NCI-H2029 (cell line): ENCODE data around the gene CCDC77.
"Not testable (repeated sequence)": the region's sequence is repeated elsewhere in the genome, so short reads cannot be mapped to it uniquely, and the experiment has no call there.

Experiments used
- DNase-seq: peaks from one replicate; lab custom pipeline; 2025; lab: John Stamatoyannopoulos, UW

CCDC77 gene

GRCh38 chr12:401235-402028 lies at the start of gene CCDC77:
CCDC77 (plus strand) TSS chr12:401644; CDS start chr12:409384, 7,740 bp downstream.
- no peak for DNase-seq

GRCh38 chr12:356276-356988 lies 45.0 kb upstream of the CCDC77 start:
- DNase-seq = no peak

- DNase-seq = no peak
Measured at GRCh38 chr12:359091-359490, 42.4 kb upstream of the CCDC77 start.

GRCh38 chr12:366820-367219 lies 34.6 kb upstream of the CCDC77 start:
- no peak for DNase-seq

- no peak for DNase-seq
Measured at GRCh38 chr12:367972-368371, 33.5 kb upstream of the CCDC77 start.

GRCh38 chr12:370739-371485 lies 30.5 kb upstream of the CCDC77 start:
- not testable (repeated sequence) for DNase-seq

- no peak for DNase-seq
Measured at GRCh38 chr12:386651-387050, 14.8 kb upstream of the CCDC77 start.

GRCh38 chr12:388012-388411 lies 13.4 kb upstream of the CCDC77 start:
- no peak for DNase-seq

- DNase-seq = no peak
Measured at GRCh38 chr12:388541-389141, 12.8 kb upstream of the CCDC77 start.

DNA sequence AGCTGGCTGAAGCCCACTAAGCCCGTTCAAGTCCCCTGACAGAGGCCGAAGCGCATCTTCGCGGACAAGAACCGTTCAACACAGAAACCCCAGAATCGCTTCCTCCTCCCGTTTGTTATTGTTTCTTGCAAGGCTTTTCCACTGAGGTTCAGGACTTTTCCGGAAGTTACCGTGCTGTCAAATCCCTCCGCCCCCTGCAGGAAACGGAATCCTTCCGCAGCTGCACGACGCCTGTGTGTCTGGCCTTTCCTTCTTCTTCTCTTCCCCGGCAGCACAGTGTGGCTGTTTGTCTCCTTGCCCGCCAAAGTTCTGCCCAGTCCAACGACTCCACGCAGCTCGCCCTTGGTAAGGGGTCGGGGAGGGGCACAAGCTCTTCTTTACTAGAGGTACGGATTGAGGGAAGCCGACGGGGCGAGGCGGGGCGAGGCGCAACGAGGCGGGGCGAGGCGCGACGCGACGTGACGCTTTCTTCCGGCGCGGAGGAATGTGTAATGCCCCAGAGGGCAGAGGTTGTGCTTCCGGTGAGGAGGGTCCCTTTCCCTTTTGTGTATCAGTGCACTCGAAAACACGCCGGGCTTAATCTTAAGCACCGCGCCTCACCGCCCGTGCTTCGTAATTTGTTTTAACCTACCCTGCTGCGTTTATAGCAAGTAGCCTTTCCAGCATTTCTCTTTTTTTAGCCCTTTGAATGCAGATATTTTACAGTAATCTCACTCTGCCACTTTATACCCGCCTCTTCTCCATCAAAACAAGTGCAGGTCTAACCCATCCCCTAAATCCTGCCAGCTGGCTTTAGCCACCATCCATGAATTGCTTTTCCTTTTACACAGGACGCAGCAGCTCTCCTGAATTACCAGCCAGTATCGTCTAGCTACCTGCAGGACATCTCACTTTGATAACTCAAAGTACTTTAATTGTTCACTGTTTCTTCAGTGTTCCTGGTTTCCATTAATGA lies 12.0 kb upstream of the CCDC77 start, which contains the start of gene KDM5A:
Gene KDM5A, minus strand, starts transcription at position 179 of the 955 bp plus-strand sequence. CDS start 229 bp downstream, outside the sequence.
- no peak for DNase-seq

- no peak for DNase-seq
Measured at GRCh38 chr12:400828-401227, 616 bp upstream of the CCDC77 start.

DNA sequence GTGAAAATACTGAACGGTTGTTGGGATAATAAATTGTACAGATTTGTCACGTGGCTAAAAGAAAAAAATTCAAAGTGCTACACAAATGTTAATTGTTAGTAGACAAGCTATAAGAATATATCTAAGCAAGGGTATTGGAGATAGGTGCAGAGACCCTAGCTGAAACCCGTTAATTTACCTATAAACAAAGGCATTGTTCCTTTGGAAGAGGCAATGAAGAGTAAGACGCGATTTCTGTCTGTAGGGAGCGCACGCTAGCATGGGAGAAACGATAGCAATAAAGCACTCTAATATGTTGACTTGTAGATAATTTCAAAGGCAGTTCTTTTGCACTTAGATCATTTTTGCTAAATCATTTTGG lies 565 bp downstream of the CCDC77 start:
- DNase-seq = no peak

GRCh38 chr12:414859-415258 lies 13.4 kb downstream of the CCDC77 start:
- DNase-seq = no peak

DNA sequence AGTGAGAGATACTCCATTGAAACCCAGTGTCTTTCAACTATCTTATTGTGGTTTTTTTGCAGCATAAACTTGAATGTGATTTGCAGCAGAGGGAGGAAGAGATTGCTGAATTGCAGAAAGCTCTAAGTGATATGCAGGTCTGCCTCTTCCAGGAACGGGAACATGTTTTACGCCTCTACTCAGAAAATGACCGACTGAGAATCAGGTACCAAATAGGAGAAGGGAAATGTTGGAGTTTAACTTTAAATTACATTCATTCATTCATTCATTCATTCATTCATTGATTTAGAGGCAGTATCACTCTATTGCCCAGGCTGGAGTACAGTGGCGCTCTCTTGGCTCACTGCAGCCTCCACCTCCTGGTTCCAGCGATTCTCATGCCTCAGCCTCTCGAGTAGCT lies 17.0 kb downstream of the CCDC77 start:
- no peak for DNase-seq

DNA sequence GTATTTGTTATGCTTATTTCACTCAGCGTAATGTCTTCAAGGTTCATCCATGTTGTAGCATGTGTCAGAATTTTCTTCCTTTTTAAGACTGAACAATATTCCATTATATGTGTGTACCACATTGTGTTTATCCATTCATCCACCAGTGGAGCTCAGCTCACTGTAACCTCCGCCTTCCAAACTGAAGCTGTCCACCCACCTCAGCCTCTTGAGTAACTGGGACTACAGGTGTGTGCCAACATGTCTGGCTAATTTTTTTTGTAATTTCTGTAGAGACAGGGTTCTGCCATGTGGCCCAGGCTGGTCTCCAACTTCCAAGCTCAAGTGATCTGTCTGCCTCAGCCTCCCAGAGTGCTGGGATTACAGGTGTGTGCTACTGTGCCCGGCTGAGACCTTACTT lies 21.1 kb downstream of the CCDC77 start:
- no peak for DNase-seq

GRCh38 chr12:435737-436136 lies 34.3 kb downstream of the CCDC77 start:
- not testable (repeated sequence) for DNase-seq

DNA sequence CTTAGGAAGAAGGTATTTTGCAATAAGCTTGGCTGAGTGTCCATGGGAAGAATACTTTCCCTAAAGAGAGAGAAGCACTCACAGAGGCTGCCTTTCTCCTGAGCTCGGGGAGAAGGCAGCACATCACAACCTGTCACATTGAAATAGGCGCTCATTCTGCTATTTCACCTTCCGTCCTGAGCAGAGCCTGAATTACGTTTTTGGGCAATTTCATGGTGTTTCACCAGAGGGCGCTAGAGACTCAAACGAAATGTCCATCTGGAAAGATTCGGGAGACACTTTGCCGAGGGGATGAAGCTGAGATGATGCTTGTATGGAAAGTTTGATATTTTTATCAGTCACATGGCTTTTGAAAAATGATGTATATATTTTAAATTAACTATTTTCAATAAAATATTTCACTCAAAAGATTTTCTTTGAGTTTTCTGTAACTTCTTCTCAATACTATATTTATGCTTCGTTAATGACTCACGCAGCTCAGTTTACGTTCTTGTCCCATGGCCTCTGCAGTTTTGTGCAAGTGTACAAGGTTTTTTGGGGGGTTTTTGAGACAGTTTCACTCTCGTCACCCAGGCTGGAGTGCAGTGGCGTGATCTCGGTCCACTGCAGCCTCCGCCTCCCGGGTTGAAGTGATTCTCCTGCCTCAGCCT lies 40.9 kb downstream of the CCDC77 start:
- no peak for DNase-seq

DNA sequence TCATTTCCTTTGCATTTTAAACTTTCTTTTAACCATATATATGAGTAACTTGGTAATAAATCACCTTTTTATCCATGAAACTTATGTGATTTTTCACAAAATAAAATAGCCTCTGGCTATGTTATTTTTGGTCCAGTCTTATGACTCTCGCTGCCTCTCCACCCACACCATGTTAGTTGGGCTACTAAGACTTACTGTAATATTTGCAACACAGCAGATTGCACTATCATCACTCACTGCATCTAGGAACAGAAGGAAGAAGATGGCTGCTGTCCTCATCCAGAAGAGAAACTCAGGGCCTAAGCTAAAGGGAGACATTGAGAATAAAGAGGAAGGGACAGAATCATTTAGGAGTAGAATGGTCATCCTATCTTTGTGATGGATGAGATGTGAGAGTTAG lies 45.7 kb downstream of the CCDC77 start:
- DNase-seq = no peak

- no peak for DNase-seq
Measured at GRCh38 chr12:449203-449602, 47.8 kb downstream of the CCDC77 start.

- no peak for DNase-seq
Measured at GRCh38 chr12:450438-450837, 49.0 kb downstream of the CCDC77 start.
